GM12878 (cell line): ENCODE data around the gene GTPBP6. TPM values are rescaled to one million over a fixed set of nuclear protein-coding genes. Genes with fewer than 3 reads are reported as not detected.

Source experiments
- ATAC-seq: fragments of 200-7000 bp; cut with Tn5 transposase; 3 replicates; pipeline ENCODE4 v1.9.1; 2020; ENCODE audit warnings: mild to moderate bottlenecking, moderate library complexity
- BruUV-seq: library from RNA; stranded (reverse); fragments of 400-500 nt; replicated peaks from 2 replicates; lab custom pipeline; 2021; lab: Mats Ljungman, UMichigan
- CTCF ChIA-PET: fragments of 300-600 bp; sonication (Branson Sonifier 250); formaldehyde crosslinking; extraction: SDS; loops from one replicate; lab custom pipeline; 2021; ENCODE audit warnings: inconsistent platforms; lab: Yijun Ruan, JAX
- POLR2A ChIA-PET: fragments of 350-600 bp; formaldehyde crosslinking; extraction: SDS; loops from one replicate; lab custom pipeline; 2021; ENCODE audit warnings: inconsistent platforms; lab: Charles Lee
- RAD21 ChIA-PET: fragments of 300-600 bp; sonication (Branson Sonifier 250); formaldehyde crosslinking; loops from one replicate; lab custom pipeline; 2023; ENCODE audit warnings: antibody characterized with exemption; ENCODE audit not compliant: unreplicated experiment; lab: Charles Lee
- SMC1A ChIA-PET: fragments of 300-600 bp; sonication (Branson Sonifier 250); formaldehyde crosslinking; loops from one replicate; lab custom pipeline; 2023; ENCODE audit not compliant: unreplicated experiment, uncharacterized antibody; lab: Charles Lee
- DNase-seq: peaks from one replicate; pipeline ENCODE4 v3.0.0-alpha.2; 2011; ENCODE audit warnings: low read depth, low spot score
- FAIRE-seq: peaks from 3 replicates; lab custom pipeline; 2011; peaks lifted over from hg19 to GRCh38; lab: Jason Lieb, UNC
- H2AFZ ChIP-seq: 2 replicates; pipeline ENCODE4 v1.6.0; 2011; ENCODE audit warnings: low read depth, low read length, control low read depth; ENCODE audit not compliant: control insufficient read depth
- H3K27ac ChIP-seq: 2 replicates; pipeline ENCODE4 v1.5.1; 2011; ENCODE audit warnings: control low read depth; ENCODE audit not compliant: control insufficient read depth, insufficient read depth
- H3K27me3 ChIP-seq, 2 experiments: replicated peaks in 1 of 2; 2 replicates each; pipeline versions ENCODE4 v1.6.0 to v1.6.1; 2011; ENCODE audit warnings: low read length in 1 of 2; ENCODE audit not compliant: control insufficient read depth in 2 of 2, insufficient read depth in 2 of 2
- H3K36me3 ChIP-seq, 2 experiments: 2 replicates each; pipeline ENCODE4 v1.5.1; 2011; ENCODE audit warnings: low read length in 1 of 2; ENCODE audit not compliant: control insufficient read depth in 2 of 2, insufficient read depth in 2 of 2
- H3K4me1 ChIP-seq: 2 replicates; pipeline ENCODE4 v1.6.1; 2011; ENCODE audit warnings: mild to moderate bottlenecking, low read length, moderate library complexity, mixed read lengths; ENCODE audit not compliant: control insufficient read depth, insufficient read depth
- H3K4me2 ChIP-seq: 2 replicates; pipeline ENCODE4 v1.6.0; 2011; ENCODE audit warnings: control low read depth; ENCODE audit not compliant: control insufficient read depth, insufficient read depth
- H3K4me3 ChIP-seq: fragments of 200-600 bp; sonication (generic); 2 replicates; pipeline ENCODE4 v1.5.1; 2016
- H3K79me2 ChIP-seq: 2 replicates; pipeline ENCODE4 v1.6.0; 2011; ENCODE audit warnings: low read length; ENCODE audit not compliant: control insufficient read depth, insufficient read depth
- H3K9ac ChIP-seq: 2 replicates; pipeline ENCODE4 v1.8.0; 2011; ENCODE audit warnings: low read length, control low read depth, mixed read lengths; ENCODE audit not compliant: control insufficient read depth, insufficient read depth
- H3K9me3 ChIP-seq: replicated peaks from 3 replicates; pipeline ENCODE4 v1.5.1; 2011; ENCODE audit warnings: mild to moderate bottlenecking, low read length; ENCODE audit not compliant: control insufficient read depth, insufficient read depth
- H4K20me1 ChIP-seq: 2 replicates; pipeline ENCODE4 v1.6.0; 2011; ENCODE audit not compliant: control insufficient read depth, insufficient read depth
- ATF7 ChIP-seq: fragments of 450-650 bp; IDR thresholded peaks from 2 replicates; pipeline ENCODE4 v1.6.1; 2016; ENCODE audit warnings: low read depth, mild to moderate bottlenecking
- CHD4 ChIP-seq: fragments of 200-600 bp; sonication (generic); IDR thresholded peaks from 2 replicates; pipeline ENCODE4 v1.6.1; 2016; ENCODE audit warnings: mild to moderate bottlenecking
- EP300 ChIP-seq, 2 experiments: fragments of 150-350 bp in 1 of 2; IDR thresholded peaks; 2 replicates each; pipeline ENCODE4 v1.6.1; 2011 to 2012; ENCODE audit warnings: low read depth in 2 of 2, low read length in 2 of 2, borderline replicate concordance in 1 of 2, improper control_type of control experiment in 1 of 2, inconsistent platforms in 1 of 2; ENCODE audit not compliant: control insufficient read depth in 1 of 2
- ESRRA ChIP-seq: IDR thresholded peaks from 2 replicates; pipeline ENCODE4 v1.6.1; 2012; ENCODE audit warnings: mild to moderate bottlenecking, low read length, improper control_type of control experiment
- FOXK2 ChIP-seq: fragments of 450-650 bp; IDR thresholded peaks from 2 replicates; pipeline ENCODE4 v1.6.1; 2017; ENCODE audit warnings: mild to moderate bottlenecking, moderate library complexity
- GABPA ChIP-seq: IDR thresholded peaks from 2 replicates; pipeline ENCODE4 v1.6.1; 2014; ENCODE audit warnings: antibody characterized with exemption, low read depth, mild to moderate bottlenecking, inconsistent platforms
- GATAD2B ChIP-seq: fragments of 450-650 bp; conservative IDR thresholded peaks from 2 replicates; pipeline ENCODE4 v1.6.1; 2017; ENCODE audit warnings: low read depth, mild to moderate bottlenecking, moderate library complexity
- IKZF1 ChIP-seq: fragments of 450-650 bp; conservative IDR thresholded peaks from 2 replicates; pipeline ENCODE4 v1.6.1; 2017; ENCODE audit warnings: antibody characterized with exemption, mild to moderate bottlenecking
- LARP7 ChIP-seq: fragments of 450-650 bp; IDR thresholded peaks from 2 replicates; pipeline ENCODE4 v1.6.1; 2017; ENCODE audit warnings: mild to moderate bottlenecking
- NFYA ChIP-seq: IDR thresholded peaks from 2 replicates; pipeline ENCODE4 v1.6.1; 2011; ENCODE audit warnings: low read depth, mild to moderate bottlenecking, low read length, improper control_type of control experiment, borderline replicate concordance
- NFYB ChIP-seq: IDR thresholded peaks from 2 replicates; pipeline ENCODE4 v1.6.1; 2011; ENCODE audit warnings: low read depth, mild to moderate bottlenecking, low read length, improper control_type of control experiment, moderate library complexity; ENCODE audit not compliant: insufficient read depth
- POLR2AphosphoS2 ChIP-seq: IDR thresholded peaks from 2 replicates; pipeline ENCODE4 v1.6.1; 2011; ENCODE audit warnings: low read depth, mild to moderate bottlenecking, low read length, improper control_type of control experiment, moderate library complexity
- POLR2AphosphoS5 ChIP-seq: IDR thresholded peaks from 2 replicates; pipeline ENCODE4 v1.6.1; 2011; ENCODE audit warnings: mild to moderate bottlenecking, low read length, inconsistent platforms
- TCF12 ChIP-seq: IDR thresholded peaks from 2 replicates; pipeline ENCODE4 v1.6.1; 2011; ENCODE audit warnings: low read depth, mild to moderate bottlenecking, low read length
- WRNIP1 ChIP-seq: IDR thresholded peaks from 2 replicates; pipeline ENCODE4 v1.6.1; 2011; ENCODE audit warnings: low read depth, low read length, improper control_type of control experiment, borderline replicate concordance
- WGBS: methylation state at CpG from one replicate; pipeline ENCODE4 v1.1.6; 2016; ENCODE audit warnings: low lambda C conversion rate; ENCODE audit not compliant: insufficient replicate concordance, insufficient coverage; ENCODE audit errors: missing lambda C conversion rate; 5-methylcytosine and 5-hydroxymethylcytosine counted together
- in situ Hi-C: fragments of 300-500 bp; cut with MboI; formaldehyde crosslinking; loops from 9 replicates; pipeline ENCODE4 v1.14.3; 2018; ENCODE audit warnings: mixed read lengths
- intact Hi-C: fragments of 100-400 bp; cut with micrococcal nuclease; formaldehyde crosslinking; loops from one replicate; pipeline ENCODE4 v1.14.2; 2022; ENCODE audit not compliant: unreplicated experiment
- polyA plus RNA-seq, 11 experiments: library from polyadenylated mRNA; depleted of rRNA in 4 of 11; unstranded in 6 of 11; stranded (reverse) in 5 of 11; fragments of >200 nt; fragmentation: Nextera tagmentation in 4 of 11; fragmentation: Illumina TruSeq in 1 of 11; extraction: Ambion mirVana in 4 of 11; extraction: Trizol in 1 of 11; gene quantifications; 1 replicate in 1 of 11; 2 replicates in 10 of 11; pipeline versions ENCODE4 v1.2.1 to v1.2.3, GENCODE V29; 2011 to 2016; ENCODE audit warnings: inconsistent platforms in 2 of 11, missing spikeins in 2 of 11, low read depth in 1 of 11
- total RNA-seq, 4 experiments: library from RNA; depleted of rRNA in 3 of 4; stranded (reverse); fragments of >200 nt in 3 of 4; fragmentation: Illumina TruSeq in 1 of 4; extraction: Trizol in 1 of 4; gene quantifications; 2 replicates each; pipeline versions ENCODE4 v1.2.1 to v1.2.3, GENCODE V29; 2013 to 2021
- TF ChIP-seq, protein P1 (sequence below): fragments of 450-650 bp; IDR thresholded peaks from 2 replicates; pipeline ENCODE4 v1.6.1; 2016; ENCODE audit warnings: mild to moderate bottlenecking
- TF ChIP-seq, protein P2 (sequence below): IDR thresholded peaks from 2 replicates; pipeline ENCODE4 v1.6.1; 2011; ENCODE audit warnings: borderline replicate concordance, low read depth, mild to moderate bottlenecking, moderate library complexity, low read length; ENCODE audit not compliant: insufficient read depth, poor library complexity, severe bottlenecking
- TF ChIP-seq, protein P3 (sequence below): fragments of 450-650 bp; IDR thresholded peaks from 2 replicates; pipeline ENCODE4 v1.6.1; 2014; ENCODE audit warnings: mild to moderate bottlenecking
- TF ChIP-seq, protein P4 (sequence below): IDR thresholded peaks from 2 replicates; pipeline ENCODE4 v1.6.1; 2011; ENCODE audit warnings: low read depth, low read length, improper control_type of control experiment, borderline replicate concordance

GTPBP6 gene
- total and polyA plus RNA-seq, 10 of the 15 experiments (the other 5 are each of a cell fraction or from before 2014, with no cell fraction given) = 0.31 to 71.0 (median 21.1) TPM

DNA sequence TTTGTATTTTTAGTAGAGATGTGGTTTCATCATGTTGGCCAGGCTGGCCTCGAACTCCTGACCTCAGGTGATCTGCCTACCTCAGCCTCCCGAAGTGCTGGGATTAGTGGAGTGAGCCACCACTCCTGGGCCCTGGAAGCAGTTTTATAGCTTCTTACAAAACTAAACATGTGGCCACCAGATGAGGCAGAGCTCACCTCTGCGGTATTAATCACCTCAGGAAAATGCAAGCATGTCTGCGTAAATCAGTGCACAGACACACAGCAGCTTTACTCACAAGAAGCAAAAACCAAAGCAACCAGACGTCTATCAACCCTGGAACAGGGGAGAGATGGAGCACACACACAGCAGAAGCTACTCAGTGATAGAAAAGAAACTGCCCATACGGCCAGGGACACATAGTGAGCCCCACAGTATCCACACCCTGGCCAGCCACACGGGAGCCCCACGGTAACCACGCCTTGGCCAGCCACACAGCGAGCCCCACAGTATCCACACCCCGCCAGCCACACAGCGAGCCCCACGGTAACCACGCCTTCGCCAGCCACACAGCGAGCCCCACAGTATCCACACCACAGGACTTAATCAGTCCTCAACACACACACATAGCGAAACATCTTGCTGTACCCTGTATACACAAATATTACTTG lies 37.9 kb upstream of the GTPBP6 start:
- intact Hi-C loops = no loop called here
- H3K79me2 ChIP-seq = no peaks in the 10 kb centered on the region
- no peak overlapping the region for H3K4me2 ChIP-seq
- no peak overlapping the region for H3K27ac ChIP-seq
- ChIA-PET POLR2A (no interaction called here), CTCF (no interaction called here), RAD21 (no interaction called here), SMC1A (no interaction called here)
- BruUV-seq = no TSS peak
- no peaks in the 10 kb centered on the region for H3K27me3 ChIP-seq
- H3K36me3 ChIP-seq = no peaks in the 10 kb centered on the region
- no peak overlapping the region for H2AFZ ChIP-seq
- in situ Hi-C loops = no loop called here
- peaks cover 3% of the 10 kb centered on the region; the same call in 2 of the 3 replicates for H3K9me3 ChIP-seq
- H3K9ac ChIP-seq = no peak overlapping the region
- no peaks in the 10 kb centered on the region for H3K4me1 ChIP-seq
- H3K4me3 ChIP-seq = no peak overlapping the region
- TF ChIP-seq NFYB (no peak), POLR2AphosphoS5 (no peak), FOXK2 (no peak), GABPA (no peak), ATF7 (no peak), NFYA (no peak), POLR2AphosphoS2 (no peak), IKZF1 (no peak), EP300 (IDR thresholded peaks at IDR 0.05; ENCODE audit: borderline replicate concordance in 1 of 2, control insufficient read depth in 1 of 2, low read depth in 2 of 2, low read length in 2 of 2) (no peak), CHD4 (no peak), LARP7 (no peak), TCF12 (no peak), WRNIP1 (no peak), GATAD2B (no peak), ESRRA (no peak)
- TF ChIP-seq, protein P1, sequence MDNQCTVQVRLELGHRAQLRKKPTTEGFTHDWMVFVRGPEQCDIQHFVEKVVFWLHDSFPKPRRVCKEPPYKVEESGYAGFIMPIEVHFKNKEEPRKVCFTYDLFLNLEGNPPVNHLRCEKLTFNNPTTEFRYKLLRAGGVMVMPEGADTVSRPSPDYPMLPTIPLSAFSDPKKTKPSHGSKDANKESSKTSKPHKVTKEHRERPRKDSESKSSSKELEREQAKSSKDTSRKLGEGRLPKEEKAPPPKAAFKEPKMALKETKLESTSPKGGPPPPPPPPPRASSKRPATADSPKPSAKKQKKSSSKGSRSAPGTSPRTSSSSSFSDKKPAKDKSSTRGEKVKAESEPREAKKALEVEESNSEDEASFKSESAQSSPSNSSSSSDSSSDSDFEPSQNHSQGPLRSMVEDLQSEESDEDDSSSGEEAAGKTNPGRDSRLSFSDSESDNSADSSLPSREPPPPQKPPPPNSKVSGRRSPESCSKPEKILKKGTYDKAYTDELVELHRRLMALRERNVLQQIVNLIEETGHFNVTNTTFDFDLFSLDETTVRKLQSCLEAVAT = no peak
- TF ChIP-seq, protein P2, sequence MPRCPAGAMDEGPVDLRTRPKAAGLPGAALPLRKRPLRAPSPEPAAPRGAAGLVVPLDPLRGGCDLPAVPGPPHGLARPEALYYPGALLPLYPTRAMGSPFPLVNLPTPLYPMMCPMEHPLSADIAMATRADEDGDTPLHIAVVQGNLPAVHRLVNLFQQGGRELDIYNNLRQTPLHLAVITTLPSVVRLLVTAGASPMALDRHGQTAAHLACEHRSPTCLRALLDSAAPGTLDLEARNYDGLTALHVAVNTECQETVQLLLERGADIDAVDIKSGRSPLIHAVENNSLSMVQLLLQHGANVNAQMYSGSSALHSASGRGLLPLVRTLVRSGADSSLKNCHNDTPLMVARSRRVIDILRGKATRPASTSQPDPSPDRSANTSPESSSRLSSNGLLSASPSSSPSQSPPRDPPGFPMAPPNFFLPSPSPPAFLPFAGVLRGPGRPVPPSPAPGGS = no peak
- TF ChIP-seq, protein P3, sequence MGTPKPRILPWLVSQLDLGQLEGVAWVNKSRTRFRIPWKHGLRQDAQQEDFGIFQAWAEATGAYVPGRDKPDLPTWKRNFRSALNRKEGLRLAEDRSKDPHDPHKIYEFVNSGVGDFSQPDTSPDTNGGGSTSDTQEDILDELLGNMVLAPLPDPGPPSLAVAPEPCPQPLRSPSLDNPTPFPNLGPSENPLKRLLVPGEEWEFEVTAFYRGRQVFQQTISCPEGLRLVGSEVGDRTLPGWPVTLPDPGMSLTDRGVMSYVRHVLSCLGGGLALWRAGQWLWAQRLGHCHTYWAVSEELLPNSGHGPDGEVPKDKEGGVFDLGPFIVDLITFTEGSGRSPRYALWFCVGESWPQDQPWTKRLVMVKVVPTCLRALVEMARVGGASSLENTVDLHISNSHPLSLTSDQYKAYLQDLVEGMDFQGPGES = no peak
- TF ChIP-seq, protein P4, sequence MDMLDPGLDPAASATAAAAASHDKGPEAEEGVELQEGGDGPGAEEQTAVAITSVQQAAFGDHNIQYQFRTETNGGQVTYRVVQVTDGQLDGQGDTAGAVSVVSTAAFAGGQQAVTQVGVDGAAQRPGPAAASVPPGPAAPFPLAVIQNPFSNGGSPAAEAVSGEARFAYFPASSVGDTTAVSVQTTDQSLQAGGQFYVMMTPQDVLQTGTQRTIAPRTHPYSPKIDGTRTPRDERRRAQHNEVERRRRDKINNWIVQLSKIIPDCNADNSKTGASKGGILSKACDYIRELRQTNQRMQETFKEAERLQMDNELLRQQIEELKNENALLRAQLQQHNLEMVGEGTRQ = no peak
- 83% methylated on average over 17 of the region's 17 CpGs for WGBS
- FAIRE-seq = no peak
- ATAC-seq = no peak
- no peak for DNase-seq
- H4K20me1 ChIP-seq = no peaks in the 10 kb centered on the region
